Activated CD8-positive, alpha-beta memory T cell treated with anti-CD3 and anti-CD28 coated beads, Interleukin-2, amount 50 U/mL, for 4 hours (primary cell): Measurements from ENCODE around the gene GFM1.

ENCODE experiments used
- DNase-seq: peaks from one replicate; pipeline ENCODE4 v3.0.0-alpha.2; 2020

Gene GFM1

DNA sequence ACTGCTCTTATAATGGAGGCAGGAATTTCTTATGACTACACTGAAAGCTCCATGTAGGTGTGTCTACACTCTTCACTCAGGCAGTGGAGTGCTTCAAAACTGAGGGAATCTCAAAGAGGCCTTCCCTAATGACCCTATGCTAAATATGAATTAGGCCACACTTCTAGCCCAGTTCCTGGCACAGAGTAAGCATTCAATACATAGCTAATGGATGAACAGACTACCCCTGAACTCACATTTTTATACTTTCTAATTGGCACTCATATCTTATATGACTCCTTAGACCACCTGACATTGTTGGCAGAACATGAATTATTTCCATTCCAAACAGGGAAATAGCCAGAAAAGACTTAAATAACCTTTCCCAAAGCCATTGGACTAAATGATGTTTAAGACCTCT is 84.5 kb downstream of the GFM1 start:
- no peak for DNase-seq

DNA sequence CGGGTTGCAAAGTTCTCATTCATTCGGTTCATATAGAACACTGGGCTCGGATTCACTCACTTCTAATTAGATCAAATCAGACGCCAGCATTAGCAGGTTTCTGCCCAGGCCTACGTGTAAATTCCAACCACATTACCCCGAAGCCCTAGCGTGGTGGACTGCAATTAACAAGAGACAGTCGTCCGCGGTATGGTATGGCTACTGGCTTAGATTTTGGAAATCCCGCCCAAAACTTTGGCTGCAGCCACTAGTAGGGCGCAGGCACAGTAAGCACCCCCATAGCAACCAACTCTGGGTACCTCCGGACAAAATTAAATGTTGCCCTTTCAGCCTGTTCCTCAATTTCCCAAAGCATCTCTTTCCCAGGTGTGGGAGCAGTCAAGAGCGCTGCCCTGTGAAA is 87.2 kb downstream of the GFM1 start:
- DNase-seq = no peak

DNA sequence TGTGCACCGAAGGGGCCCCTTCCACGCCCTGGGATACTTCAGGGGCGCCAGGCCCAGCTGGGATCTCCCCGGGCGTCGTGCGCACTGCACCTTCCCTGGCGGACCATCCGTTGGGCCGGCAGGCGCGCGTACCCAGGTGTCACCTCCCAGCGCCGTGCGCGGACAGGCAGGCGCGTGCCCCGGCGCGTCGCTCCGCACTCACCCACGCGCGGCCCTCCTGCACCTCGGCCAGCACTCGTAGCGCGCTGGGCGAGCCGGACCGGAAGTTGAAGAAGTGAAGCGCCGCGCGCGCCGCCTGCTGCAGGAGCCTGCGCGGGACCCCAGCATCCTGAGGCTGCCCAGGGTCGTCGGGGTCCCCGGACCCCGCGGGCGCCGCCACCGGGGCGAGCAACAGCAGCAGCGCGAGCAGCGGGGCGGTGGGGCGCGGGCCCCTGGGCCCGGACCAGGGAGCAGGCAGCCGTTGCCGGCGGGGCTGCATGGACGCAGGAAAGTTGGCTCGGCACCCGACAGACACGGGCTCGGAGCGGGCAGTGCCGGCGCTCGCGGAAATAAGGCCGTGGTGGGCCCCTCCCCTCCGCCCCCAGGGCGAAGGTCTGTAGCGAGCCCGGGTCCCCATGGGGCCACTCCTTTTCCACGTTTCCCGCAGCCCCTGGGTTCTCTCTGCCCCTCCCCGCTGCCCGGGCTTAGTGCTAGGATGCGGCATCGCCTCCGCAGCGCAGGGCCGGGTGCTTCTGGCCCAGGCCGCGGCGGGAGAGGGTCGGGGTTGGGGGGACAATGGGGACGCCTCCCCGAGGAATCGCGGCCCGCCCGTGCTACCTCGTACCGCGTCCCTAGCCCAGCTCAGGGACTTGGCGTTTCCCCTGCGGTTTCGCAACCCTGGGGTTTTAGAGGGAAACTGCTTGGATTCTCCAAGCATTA is 87.9 kb downstream of the GFM1 start, which contains the start of gene RARRES1:
Gene RARRES1, minus strand, starts transcription at position 520 of the 918 bp plus-strand sequence. Its CDS starts 42 bp downstream, at position 478.
- DNase-seq = peak; percentile 23

DNA sequence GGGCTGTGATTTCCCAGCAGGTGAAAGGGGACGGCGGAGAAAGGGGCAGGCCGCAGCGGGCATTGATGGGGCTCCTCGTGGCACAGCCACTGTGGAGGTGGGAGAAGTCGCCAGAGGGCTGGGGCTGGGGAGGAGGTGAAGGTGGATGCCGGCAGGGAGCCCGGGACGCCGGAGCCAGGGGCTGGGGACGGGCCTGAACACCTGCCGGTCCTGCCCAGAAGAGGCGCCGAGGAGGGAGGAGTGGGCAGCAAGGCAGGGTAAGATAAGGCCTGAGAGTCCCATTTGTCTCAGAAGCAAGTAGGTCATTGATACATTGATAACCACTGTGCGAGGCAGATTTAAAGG is 88.5 kb downstream of the GFM1 start:
- DNase-seq = no peak

DNA sequence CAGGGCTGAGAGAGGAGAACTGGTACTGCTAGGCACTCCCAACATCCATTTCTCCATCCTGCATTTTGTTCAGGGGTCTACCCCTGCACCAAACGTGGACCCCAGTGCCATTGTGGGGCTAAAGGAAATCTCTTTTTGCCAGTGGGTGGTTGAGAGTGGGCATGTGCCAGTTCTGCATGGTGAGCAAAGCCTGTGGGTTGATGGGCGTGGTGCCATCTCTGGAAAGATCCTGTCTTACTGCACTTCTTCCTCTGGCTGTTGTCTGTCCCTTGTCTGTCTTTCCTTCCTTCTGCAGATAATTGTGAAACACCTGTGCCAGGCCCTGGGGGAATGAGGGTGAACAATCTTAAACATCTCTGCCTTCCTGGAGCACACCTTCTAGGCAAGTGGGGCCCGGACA is 89.3 kb downstream of the GFM1 start:
- DNase-seq = no peak

DNA sequence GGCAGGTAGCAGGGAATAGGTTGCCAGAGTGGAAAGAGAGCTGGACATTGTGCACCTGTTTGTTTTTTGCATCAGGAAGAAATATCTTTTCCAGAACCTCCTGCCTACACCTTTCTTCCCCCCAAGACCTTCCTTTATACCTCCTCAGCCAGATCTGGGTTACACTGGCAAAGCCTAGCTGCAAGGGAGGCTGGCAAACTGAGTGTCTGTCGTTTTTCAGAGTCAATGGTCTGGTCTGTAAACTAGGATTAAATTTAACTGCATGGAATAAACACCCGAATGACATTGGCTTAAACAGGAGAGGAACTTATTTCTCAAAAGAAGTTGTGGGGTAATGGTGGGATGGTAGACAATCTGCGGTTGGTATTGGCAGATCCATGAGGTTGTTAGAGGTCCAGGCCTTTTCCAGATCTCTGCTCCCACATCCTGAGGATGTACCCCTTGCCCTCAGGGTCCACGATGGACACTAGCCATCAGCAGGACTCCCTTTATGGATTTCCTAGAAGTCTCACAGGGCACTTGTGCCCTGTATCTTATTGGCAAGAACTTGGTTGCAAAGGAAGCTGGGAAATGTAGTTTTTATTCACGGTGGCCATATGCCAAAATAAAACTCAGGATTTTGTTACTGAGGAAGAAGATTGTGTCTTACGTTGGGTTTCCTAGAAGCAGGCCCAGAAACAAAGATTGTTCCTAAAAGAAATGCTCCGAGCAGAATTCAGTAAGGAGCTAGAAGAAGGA is 91.1 kb downstream of the GFM1 start:
- no peak for DNase-seq

DNA sequence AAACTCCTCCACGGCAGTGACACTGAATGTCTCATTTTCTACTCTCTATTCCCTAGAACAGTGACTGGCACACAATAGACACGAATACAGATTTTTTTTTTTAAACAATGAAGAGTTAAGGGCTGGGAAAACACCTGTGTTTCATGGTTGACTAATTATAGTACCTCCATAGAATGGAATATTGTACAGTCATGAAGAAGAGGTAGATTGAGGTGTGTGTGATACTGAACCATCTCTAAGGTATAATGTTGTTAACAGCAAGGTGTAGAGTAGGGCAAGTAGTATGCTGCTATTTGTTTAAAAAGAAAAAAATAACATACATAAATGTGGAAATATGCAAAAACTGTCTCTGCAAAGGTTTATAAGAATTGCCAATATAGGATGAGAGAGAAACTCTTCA is 93.1 kb downstream of the GFM1 start:
- no peak for DNase-seq

DNA sequence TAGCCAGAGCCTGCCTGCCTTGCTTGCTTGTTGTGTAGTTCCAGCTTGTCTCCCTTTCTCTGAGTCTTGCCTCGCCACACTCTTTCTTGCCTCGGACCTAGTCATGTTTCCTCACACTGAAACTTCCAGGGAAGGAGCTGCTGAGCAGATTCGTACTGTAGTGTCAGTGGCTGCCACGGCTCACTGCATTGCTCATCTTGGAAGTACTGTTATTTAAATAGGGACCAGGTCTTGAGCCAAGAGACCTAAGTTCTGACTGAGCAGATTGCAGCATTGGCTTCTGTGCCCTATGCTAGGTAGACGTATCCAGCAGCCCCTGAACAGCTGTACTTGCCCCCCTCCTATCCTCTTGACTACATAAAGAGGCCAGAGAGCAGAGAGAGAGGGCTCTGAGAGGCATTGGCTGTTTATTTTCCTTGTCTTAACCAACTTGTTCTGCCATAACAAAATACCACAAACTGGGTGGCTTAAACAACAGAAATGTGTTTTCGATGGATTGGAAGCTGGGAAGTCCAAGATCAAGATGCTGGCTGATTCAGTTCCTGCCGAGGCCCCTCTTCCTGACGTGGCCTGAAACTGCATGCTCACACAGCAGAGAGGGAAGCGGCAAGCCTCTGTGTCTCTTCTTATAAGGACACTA is 93.8 kb downstream of the GFM1 start:
- DNase-seq = no peak

DNA sequence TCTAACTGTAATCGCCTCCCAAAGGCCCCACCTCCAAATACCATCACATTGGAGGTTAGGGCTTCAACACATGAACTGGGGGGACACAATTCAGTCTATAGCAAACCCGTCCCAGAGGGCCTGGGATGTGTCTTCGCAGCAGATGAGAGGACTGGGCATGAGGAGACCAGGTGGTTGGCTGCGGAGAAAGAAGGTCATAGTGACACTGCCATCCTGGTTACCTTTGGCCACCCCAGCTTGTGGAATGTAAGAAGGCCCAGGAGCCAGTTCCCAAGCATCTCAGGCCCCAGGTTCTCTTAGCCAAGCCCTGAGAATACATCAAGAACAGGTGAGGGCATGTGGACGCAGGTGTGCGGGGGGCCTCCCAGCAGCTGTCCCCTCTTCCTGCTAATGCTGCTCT is 94.3 kb downstream of the GFM1 start:
- DNase-seq = no peak

DNA sequence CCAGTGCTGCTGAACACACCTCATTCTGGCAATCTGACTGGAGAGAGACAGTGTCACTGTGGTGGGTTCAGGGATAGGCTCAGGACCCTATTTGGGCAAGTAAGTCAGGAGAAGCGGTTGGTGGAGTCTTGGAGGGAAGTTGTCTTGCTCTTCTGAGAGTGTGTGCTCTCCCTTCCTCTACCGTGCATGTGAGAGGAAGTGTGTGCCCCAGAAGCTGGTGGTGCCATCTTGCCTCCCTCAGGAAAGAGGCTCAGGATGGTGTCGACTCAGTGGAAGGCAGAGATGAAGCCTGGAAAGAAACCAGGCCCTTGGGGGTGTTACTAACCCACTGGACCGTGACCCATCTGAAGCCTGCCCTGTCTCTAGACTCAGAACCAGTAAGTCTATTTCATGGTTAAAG is 94.8 kb downstream of the GFM1 start:
- DNase-seq = no peak

DNA sequence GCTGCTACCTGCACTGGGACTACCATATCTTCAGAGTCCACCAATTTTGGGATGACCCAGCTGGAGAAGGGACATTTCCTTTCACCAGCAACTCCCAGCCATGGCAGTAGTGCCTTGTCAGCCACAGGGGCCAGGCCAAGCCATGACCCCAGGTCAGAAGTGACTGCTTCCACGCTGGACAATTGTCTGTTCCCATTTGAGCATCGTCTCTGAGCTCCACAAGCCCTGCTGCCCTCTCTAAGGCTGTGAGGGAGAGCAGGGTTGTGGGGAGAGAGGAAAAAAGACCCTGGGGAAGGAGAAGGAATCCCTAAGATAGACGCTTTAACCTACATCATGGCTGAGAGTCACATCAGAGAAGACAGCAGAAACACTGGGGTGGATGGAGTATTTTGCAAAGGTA is 95.3 kb downstream of the GFM1 start:
- DNase-seq = no peak
